ENCODE data around the gene PTCHD1.

PTCHD1 gene

GRCh38 chrX:23364416-23364815 is 29.8 kb downstream of the PTCHD1 start:
- DNase-seq: no peak

DNA sequence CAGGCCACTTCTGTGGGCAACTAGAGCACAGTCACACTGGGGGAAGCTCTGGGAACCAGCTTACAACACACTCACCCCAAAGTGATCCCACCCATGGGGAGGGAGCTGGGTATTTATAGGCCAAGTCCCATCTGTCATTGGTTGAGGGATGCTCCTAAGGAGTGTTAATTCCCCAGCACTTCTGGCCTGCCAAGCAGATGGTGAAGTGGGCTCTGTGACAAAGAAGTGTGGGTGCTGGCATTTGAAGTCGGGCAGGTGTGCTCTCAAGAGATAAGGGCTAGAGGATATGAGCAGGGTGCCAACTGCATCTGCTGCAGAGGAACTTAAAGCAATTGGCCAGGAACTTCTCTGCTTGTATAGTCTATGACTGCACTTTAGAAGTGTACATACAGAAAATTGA is 30.9 kb downstream of the PTCHD1 start:
- no peak for DNase-seq

DNA sequence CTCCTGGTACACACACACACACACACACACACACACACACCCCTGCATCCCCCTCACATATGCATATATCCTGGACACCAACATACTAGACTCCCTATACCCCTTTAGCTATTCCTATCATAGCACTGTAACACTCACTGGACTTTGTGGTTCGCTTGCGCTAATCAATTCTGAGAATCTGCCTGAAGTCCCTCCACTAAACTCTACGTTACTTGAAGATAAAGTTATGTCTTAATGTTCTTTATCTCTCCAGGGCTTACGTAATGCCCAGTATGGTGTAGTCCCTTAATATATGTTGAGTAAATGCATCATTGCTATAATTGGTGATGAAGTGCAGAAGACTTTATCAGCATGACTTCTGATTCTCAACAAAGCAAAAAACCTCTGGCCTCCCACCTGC is 32.3 kb downstream of the PTCHD1 start:
- DNase-seq: no peak

GRCh38 chrX:23369027-23369426 is 34.4 kb downstream of the PTCHD1 start:
- no peak for DNase-seq

- no peak for DNase-seq
Observed at GRCh38 chrX:23372220-23372902, 37.7 kb downstream of the PTCHD1 start.

DNA sequence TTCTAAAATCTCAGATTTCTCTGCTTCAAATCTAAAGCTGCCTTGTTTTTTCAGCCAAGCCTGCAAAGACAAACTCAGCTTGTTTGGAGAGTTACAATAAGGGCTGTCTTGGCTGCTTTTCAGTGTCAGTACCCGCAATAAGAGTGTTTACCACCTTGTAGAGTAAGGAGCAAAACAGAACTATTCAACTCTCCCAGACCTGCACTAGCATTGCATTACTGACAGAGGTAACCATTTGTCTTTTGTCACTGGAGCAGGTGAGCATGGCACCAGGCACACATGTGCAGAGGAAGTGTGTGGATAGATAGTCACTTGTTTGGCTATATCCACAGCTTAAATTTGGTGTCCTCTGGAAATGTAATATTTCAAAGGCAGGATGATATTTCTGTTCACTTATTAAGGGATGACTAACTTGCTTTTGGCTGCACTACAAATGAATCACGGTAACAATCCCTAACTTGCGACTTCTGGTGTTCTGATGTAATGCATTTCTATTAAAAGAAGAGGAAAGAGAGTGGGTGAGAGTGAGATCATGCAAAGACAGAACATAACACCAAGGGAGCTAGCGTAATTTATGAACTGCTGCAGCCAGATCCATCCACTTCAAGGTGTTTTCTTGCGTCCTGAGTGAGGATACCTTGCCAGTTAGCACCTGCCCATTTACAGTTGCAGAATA is 38.6 kb downstream of the PTCHD1 start:
- no peak for DNase-seq

GRCh38 chrX:23374291-23374690 is 39.6 kb downstream of the PTCHD1 start:
- DNase-seq: no peak

DNA sequence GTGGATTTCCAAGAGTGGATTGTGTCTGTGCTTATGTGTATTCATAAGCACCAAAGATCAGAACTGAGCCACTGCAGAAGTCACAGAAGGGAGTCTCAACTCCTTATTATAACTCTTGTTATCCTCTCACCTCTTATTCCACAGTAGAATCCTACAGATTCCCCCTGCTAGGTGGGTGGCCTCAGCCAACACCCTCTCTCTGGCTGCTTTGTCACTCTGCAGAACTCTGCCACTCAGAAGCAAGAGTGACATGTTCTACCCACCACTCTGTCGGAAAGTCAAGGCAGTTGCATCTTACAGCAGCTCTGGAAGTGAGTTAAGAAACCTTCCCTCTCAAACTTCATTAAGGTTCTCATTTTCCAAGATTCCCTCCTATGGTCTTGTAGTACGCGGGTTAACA is 41.9 kb downstream of the PTCHD1 start:
- no peak for DNase-seq

DNA sequence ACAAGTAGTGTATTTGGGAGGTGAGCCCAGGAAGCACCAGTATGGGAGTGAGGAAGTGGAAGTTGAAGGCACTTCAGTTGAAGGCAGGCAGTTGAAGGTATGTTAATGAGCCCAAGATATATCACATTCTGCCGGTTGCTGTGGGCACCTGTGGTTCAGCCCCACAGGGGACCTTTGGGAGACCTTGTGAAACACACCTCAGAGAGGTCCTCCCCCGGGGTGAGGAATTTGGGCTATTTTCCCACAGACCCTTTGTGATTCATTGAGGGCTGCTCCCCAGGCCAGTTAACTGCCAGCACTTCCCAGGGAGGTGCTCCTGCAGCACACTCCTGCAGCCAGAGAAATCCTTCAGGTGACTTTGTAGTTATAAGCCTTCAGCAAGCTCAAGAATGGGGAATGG is 45.9 kb downstream of the PTCHD1 start:
- no peak for DNase-seq

DNA sequence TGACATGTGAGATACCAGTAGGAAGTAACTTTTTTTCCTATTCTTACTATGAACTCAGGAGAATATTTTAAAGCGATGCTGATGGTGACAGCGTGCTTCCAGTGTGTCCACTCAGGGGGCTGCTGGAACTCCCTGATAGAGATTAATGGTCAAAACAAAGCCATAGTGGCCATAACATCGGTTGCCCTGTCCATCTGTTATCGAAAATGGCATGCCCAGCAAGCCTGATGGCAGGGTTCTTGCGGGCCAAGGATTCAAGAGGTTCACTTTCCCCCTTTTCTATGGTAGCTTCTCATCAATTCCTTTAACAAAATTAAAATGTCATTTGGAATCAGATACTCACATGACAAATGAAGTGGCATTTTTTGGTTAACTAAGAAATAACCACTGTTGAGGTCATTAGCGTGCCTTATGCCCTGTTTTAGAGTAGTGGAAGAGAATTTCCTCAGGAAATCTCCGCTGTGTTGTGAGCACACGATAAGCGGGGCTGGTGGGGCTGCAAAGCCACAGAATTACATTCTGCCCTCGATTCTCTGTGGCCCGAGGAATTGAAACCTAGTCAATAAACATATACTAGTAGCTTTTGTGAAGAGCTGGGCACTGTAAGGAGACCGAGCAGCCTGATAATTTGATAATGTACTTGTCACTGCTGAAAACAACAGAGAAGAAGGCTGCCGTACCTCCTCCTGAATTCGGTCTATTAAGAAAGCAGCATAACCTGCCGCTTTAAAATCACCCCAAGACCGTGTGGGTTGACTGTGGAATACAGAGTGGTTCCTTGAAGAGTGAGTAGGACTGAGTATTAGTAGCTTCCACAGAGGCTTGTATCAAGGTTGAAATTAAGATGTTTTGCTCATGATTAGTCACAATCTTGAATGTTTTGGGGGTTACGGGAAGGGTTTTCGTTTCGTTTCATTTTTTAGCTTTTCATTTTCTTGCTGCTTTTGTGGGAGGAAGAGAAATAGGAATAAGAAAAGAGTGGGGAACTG is 46.7 kb downstream of the PTCHD1 start:
- no peak for DNase-seq

DNA sequence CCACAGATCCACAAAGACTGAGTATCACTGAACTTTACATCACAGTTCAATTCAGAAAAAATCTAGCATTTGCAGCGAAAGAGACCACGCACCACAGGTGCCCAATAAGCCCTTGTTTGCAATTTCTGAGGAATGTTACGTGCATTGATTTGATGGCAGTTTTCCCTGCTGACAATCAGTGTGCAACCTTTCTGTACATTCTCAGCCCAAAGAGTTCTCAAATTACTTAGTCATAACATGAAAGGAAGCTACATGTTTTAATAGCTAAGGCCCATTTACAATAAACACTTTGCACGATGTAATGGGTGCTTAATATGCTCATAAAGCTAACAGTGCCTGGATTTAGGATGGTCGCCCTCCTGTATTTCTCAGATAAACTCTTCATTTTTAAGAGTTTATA is 47.9 kb downstream of the PTCHD1 start:
- DNase-seq: no peak

- DNase-seq: no peak
Observed at GRCh38 chrX:23383411-23383810, 48.8 kb downstream of the PTCHD1 start.

DNA sequence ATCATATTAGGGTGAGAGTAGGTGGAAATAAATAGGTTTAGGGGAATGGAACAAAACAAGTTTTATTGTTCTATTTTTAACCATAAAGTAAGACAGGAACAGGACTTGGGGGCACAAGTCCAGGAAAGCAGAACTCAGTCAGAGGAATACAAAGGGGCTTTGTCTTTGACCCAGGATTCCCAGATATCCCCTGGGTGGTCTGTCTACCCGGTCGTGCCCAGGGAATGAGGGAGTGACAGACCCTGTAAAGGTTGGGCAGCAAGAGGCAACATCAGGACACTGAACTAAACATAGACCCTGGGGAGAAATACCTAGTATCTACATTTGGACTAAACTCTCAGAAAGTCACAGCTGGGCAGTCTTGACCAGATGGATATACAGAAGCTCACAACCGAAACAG is 50.6 kb downstream of the PTCHD1 start:
- no peak for DNase-seq

GRCh38 chrX:23386260-23386659 is 51.6 kb downstream of the PTCHD1 start:
- DNase-seq: no peak

DNA sequence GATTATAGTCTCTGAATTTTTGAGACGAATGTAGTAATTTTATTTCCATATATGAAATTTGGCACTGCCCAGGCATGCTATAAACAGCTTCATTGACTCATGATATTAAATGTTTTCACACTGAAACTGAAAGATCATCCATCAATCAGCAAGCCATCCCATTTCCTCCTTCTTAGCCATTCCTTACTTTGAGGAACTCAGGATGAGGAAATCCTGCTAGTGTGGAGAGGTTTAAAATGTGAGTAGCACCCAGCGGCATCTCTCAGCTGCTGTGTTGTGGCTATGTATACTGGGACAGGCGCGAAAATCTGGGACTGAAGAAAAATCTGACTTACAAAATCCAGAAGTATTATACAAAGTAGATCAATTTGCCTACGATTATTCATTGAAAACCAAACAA is 52.1 kb downstream of the PTCHD1 start:
- DNase-seq: no peak

GRCh38 chrX:23387550-23388184 is 53.0 kb downstream of the PTCHD1 start:
- no peak for DNase-seq

- DNase-seq: no peak
Observed at GRCh38 chrX:23389196-23389792, 54.6 kb downstream of the PTCHD1 start.

- DNase-seq: no peak
Observed at GRCh38 chrX:23390979-23391378, 56.3 kb downstream of the PTCHD1 start.

- DNase-seq: no peak
Observed at GRCh38 chrX:23392195-23392594, 57.5 kb downstream of the PTCHD1 start.

GRCh38 chrX:23394421-23394820 is 59.8 kb downstream of the PTCHD1 start:
- no peak for DNase-seq

DNA sequence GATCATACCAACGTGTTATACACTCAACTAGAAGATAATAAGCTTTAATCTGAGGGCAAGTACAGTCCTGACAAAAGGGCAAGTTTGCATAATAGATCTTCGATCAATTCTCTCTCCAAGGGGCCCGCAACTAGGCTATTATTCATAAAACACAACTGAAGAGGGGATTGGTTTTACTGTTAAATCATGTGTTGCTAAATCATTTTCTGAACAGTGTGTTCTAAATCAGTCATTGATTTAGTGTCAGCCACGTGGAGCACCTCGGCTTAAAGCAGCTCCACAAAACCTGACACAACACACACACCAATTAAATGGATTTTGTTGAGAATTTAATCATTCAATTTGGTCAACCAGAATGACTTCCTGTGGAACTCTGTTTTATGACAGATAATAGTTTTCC is 61.6 kb downstream of the PTCHD1 start:
- no peak for DNase-seq

GRCh38 chrX:23398570-23398969 is 63.9 kb downstream of the PTCHD1 start:
- DNase-seq: no peak

DNA sequence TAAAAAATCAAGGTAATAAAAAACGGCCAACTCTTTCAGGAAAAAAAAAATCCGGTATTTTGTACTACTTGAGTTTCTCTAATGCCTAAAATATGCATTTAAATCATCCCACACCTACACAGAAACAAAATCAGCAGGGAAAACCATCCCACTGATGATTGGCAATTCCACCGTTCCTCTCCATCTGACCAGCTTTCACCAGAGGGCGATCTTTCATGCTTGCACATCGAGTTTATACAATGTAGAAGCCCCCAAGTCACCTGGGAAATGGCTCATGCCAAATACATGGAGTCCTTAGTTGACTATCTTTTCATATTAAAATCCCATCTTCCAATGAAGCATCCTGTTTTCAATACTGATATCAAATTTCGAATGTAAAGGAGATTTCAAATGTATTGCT is 69.2 kb downstream of the PTCHD1 start:
- no peak for DNase-seq
